ENCODE results near the gene IL13.

IL13 gene

DNA sequence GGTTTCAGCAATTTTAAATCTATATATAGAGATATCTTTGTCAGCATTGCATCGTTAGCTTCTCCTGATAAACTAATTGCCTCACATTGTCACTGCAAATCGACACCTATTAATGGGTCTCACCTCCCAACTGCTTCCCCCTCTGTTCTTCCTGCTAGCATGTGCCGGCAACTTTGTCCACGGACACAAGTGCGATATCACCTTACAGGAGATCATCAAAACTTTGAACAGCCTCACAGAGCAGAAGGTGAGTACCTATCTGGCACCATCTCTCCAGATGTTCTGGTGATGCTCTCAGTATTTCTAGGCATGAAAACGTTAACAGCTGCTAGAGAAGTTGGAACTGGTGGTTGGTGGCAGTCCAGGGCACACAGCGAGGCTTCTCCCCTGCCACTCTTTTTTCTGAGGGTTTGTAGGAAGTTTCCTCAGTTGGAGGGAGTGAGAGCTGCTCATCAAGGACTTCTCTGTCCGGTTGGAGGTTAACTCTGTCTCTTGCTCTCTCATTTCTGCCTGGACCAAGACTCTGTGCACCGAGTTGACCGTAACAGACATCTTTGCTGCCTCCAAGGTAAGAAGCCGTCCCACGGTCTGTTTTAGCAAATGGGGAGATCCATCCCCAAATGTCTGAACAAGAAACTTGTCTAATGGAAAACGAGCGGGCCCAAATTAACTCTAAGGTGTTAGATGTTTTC is 16.1 kb downstream of the IL13 start, which contains the start of gene IL4:
Gene IL4 (plus strand): TSS at position 51 of the 692 bp plus-strand sequence. CDS start 62 bp downstream, at position 113.
- H3K4me3 ChIP-seq: no peak within 1 kb of the TSS
- H4K20me1 ChIP-seq: no peaks in the 10 kb centered on the region
- no peaks in the 10 kb centered on the region for H3K27me3 ChIP-seq
- no peaks in the 10 kb centered on the region for H3K36me3 ChIP-seq
- H3K9me3 ChIP-seq (replicated peaks in 1 of 11): 0 out of 22 replicates have a peak, but pooled peaks cover 0 to 6% (median 0%) of the 10 kb centered on the region in 11 experiments
- no peak for TF ChIP-seq Cebpa-rat (IDR thresholded peaks at IDR 0.05)
- no peak within 1 kb of the TSS for H3K9ac ChIP-seq
- no peaks in the 10 kb centered on the region for H3K4me1 ChIP-seq
- H3K4me2 ChIP-seq: no peak within 1 kb of the TSS
- no peak within 1 kb of the TSS for H3K27ac ChIP-seq

- no peak overlapping the region for H3K4me3 ChIP-seq
- H3K27ac ChIP-seq: no peak overlapping the region
- H4K20me1 ChIP-seq: no peaks in the 10 kb centered on the region
- H3K36me3 ChIP-seq: no peaks in the 10 kb centered on the region
- H3K4me2 ChIP-seq: no peak overlapping the region
- H3K4me1 ChIP-seq: no peaks in the 10 kb centered on the region
- H3K9me3 ChIP-seq (replicated peaks in 1 of 11): 0 out of 22 replicates have a peak, but pooled peaks cover 0 to 6% (median 0%) of the 10 kb centered on the region in 11 experiments
- H3K27me3 ChIP-seq: no peaks in the 10 kb centered on the region
- TF ChIP-seq Cebpa-rat (IDR thresholded peaks at IDR 0.05): no peak
- no peak overlapping the region for H3K9ac ChIP-seq
Observed at GRCh38 chr5:132674671-132675506, 16.9 kb downstream of the IL13 start.

DNA sequence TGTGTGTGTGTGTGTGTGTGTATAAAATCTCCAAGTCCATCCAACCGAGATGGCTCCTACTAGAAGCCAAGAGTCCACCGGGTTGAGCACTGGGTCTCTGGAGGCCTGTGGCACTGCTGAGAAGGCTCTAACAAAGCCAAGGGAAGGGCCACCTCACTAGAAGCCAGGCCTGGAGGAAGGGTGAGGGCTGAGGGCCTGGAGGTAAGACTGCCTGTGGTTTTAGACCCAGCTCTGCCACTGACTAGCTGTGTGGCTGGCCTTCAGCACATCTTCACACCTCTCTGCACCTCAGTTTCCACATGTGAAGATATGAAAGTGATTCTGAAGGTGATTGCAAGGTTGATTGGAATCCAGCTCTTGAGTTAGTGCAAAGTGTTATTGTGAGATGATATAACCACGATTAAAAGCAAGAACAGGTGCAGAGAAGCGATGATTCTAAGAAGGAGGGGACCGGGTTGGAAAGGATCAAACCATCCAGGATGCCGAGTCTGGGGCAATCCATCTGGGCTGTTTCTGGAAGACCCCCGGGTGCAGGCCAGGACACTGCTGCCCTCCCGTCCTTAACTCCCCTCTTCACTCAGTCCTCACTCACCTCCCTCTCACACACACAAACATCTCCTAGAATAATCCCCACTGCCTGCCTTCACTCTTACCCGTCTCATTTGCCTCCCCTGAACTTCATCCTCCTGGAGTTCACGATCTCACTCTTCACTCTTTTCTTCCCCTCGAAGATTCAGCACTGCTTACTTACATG is 18.1 kb downstream of the IL13 start:
- Histone ChIP-seq H3K4me2 (no peak overlapping the region), H3K9ac (no peak overlapping the region), H3K36me3 (no peaks in the 10 kb centered on the region), H3K27me3 (no peaks in the 10 kb centered on the region), H3K4me1 (peaks cover 0 to under 1% (median 0%) of the 10 kb centered on the region in 10 experiments; a peak in 2 of 20 replicates), H4K20me1 (no peaks in the 10 kb centered on the region), H3K9me3 (replicated peaks in 1 of 11) (0 out of 22 replicates have a peak, but pooled peaks cover 0 to under 1% (median 0%) of the 10 kb centered on the region in 11 experiments), H3K4me3 (no peak overlapping the region), H3K27ac (no peak overlapping the region)
- TF ChIP-seq Cebpa-rat (IDR thresholded peaks at IDR 0.05): no peak

DNA sequence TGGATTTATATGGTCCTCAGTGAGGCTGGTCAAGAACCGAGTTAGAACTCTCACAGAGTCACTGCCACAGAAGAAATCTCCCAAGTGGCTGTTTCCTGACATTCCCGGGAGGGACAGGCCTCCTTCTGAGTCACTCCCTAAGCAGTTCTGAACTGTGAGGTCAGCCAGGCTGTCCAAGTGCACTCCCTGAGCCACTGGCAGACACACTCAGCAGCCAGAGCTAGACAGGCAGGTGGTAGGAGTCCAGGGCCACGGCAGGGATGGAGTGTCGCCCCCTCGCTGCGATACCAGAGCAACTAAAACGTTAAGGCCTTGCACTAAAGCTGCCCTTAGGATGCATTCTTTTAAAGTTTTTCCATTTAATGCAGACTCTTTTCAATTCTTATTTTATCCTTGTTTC is 19.2 kb downstream of the IL13 start:
- H3K27me3 ChIP-seq: no peaks in the 10 kb centered on the region
- H3K4me1 ChIP-seq: peaks cover 0 to 7% (median 0%) of the 10 kb centered on the region in 10 experiments; a peak in 4 of 20 replicates
- no peak overlapping the region for H3K4me3 ChIP-seq
- H3K27ac ChIP-seq: no peak overlapping the region
- no peak overlapping the region for H3K4me2 ChIP-seq
- no peaks in the 10 kb centered on the region for H3K9me3 ChIP-seq (replicated peaks in 1 of 11)
- H3K36me3 ChIP-seq: no peaks in the 10 kb centered on the region
- no peak for TF ChIP-seq Cebpa-rat (IDR thresholded peaks at IDR 0.05)
- H4K20me1 ChIP-seq: no peaks in the 10 kb centered on the region
- no peak overlapping the region for H3K9ac ChIP-seq

- no peak for TF ChIP-seq Cebpa-rat (IDR thresholded peaks at IDR 0.05)
- H3K9ac ChIP-seq: no peak overlapping the region
- no peak overlapping the region for H3K4me3 ChIP-seq
- no peak overlapping the region for H3K4me2 ChIP-seq
- H3K9me3 ChIP-seq (replicated peaks in 1 of 11): no peaks in the 10 kb centered on the region
- H3K27ac ChIP-seq: no peak overlapping the region
- H3K27me3 ChIP-seq: no peaks in the 10 kb centered on the region
- H3K36me3 ChIP-seq: no peaks in the 10 kb centered on the region
- no peaks in the 10 kb centered on the region for H4K20me1 ChIP-seq
- H3K4me1 ChIP-seq: peaks cover 0 to 7% (median 0%) of the 10 kb centered on the region in 10 experiments; a peak in 4 of 20 replicates
Observed at GRCh38 chr5:132677682-132678400, 19.9 kb downstream of the IL13 start.

GRCh38 chr5:132678735-132679134 is 20.8 kb downstream of the IL13 start:
- H4K20me1 ChIP-seq: no peaks in the 10 kb centered on the region
- no peak overlapping the region for H3K27ac ChIP-seq
- H3K9ac ChIP-seq: no peak overlapping the region
- H3K36me3 ChIP-seq: no peaks in the 10 kb centered on the region
- peaks cover 0 to 7% (median 0%) of the 10 kb centered on the region in 10 experiments; a peak in 4 of 20 replicates for H3K4me1 ChIP-seq
- no peak overlapping the region for H3K4me3 ChIP-seq
- no peak for TF ChIP-seq Cebpa-rat (IDR thresholded peaks at IDR 0.05)
- no peaks in the 10 kb centered on the region for H3K9me3 ChIP-seq (replicated peaks in 1 of 11)
- H3K4me2 ChIP-seq: no peak overlapping the region
- no peaks in the 10 kb centered on the region for H3K27me3 ChIP-seq

DNA sequence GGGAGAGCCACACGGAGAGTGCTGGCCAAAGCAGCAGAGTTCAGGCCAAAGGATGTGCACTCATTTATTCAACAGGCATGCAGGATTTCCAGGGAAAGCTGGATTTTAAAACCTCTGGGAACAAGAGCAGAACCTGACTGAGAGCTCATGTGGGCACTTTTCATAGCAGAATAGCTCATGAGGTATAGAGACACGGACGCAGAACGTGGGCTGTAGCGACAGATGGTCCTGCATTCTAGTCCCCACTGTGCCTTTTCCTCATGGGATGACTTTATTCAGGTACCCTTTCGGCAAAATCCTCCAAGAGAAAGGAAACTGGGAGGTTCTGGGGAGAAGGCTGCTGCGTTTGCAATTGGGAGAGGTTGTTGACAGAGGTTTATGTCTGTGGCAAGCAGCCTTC is 21.2 kb downstream of the IL13 start:
- Histone ChIP-seq H3K27ac (no peak overlapping the region), H3K4me1 (peaks cover 0 to 10% (median 1%) of the 10 kb centered on the region in 10 experiments; a peak in 10 of 20 replicates), H3K4me3 (no peak overlapping the region), H3K9me3 (replicated peaks in 1 of 11) (no peaks in the 10 kb centered on the region), H3K27me3 (no peaks in the 10 kb centered on the region), H3K9ac (no peak overlapping the region), H3K36me3 (no peaks in the 10 kb centered on the region), H3K4me2 (no peak overlapping the region), H4K20me1 (no peaks in the 10 kb centered on the region)
- TF ChIP-seq Cebpa-rat (IDR thresholded peaks at IDR 0.05): no peak

DNA sequence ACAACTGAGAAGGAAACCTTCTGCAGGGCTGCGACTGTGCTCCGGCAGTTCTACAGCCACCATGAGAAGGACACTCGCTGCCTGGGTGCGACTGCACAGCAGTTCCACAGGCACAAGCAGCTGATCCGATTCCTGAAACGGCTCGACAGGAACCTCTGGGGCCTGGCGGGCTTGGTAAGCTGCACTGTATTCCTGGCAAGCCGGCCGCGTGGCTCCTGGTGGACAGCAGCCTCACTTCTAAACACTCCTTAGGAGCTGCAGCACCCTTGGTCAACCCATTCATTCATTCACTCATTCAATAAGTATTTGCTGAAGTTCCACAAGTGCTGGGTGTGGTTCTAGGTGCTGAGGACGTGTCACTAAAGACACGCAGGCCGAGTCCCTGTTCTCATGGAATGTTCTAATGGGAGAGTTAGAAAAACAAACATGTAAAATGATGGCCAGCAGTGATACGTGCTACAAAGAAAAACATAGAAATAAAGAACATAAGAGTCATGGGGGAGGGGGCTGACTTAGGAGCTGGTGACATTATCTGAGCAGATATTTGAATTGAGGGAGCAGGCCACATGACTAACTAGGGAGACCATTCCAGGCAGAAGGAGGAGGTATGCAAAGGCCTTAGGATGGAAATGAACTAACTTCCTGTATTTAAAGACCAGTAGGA is 21.9 kb downstream of the IL13 start:
- no peaks in the 10 kb centered on the region for H3K27me3 ChIP-seq
- no peak overlapping the region for H3K4me2 ChIP-seq
- H3K36me3 ChIP-seq: no peaks in the 10 kb centered on the region
- H3K4me3 ChIP-seq: no peak overlapping the region
- no peak for TF ChIP-seq Cebpa-rat (IDR thresholded peaks at IDR 0.05)
- peaks cover 1 to 16% (median 8%) of the 10 kb centered on the region in 10 experiments; a peak in 19 of 20 replicates for H3K4me1 ChIP-seq
- H3K9me3 ChIP-seq (replicated peaks in 1 of 11): no peaks in the 10 kb centered on the region
- H4K20me1 ChIP-seq: no peaks in the 10 kb centered on the region
- H3K27ac ChIP-seq: no peak overlapping the region
- H3K9ac ChIP-seq: no peak overlapping the region
